Adrenal gland (tissue), 12 donors: Measurements from ENCODE around the gene CPS1. TPM values are rescaled to one million over a fixed set of nuclear protein-coding genes. Genes with fewer than 3 reads are reported as not detected.

Experiments
- DNase-seq, 7 donors: peaks; one replicate each; pipeline ENCODE4 v3.0.0-alpha.2; 2019 to 2020
- H3K27ac ChIP-seq, 5 donors: fragments of 200-600 bp; sonication (generic) in 4 of 5; 1 replicate in 3 of 5; 2 replicates in 2 of 5; pipeline versions ENCODE4 v1.5.1 to v1.8.0; 2016 to 2020; ENCODE audit warnings: mild to moderate bottlenecking in 1 of 5
- H3K27me3 ChIP-seq: fragments of 200-600 bp; 2 replicates; pipeline ENCODE4 v1.8.0; 2021
- H3K36me3 ChIP-seq, 2 donors: fragments of 200-600 bp; replicated peaks in 1 of 2; 1 replicate in 1 of 2; 2 replicates in 1 of 2; pipeline versions ENCODE4 v1.5.1 to v1.8.0; 2018 to 2022
- H3K4me1 ChIP-seq, 2 donors: fragments of 200-600 bp; replicated peaks in 1 of 2; 1 replicate in 1 of 2; 2 replicates in 1 of 2; pipeline versions ENCODE4 v1.5.1 to v1.8.0; 2018 to 2021
- H3K4me3 ChIP-seq, 4 donors: fragments of 200-600 bp; sonication (generic) in 3 of 4; one replicate each; pipeline ENCODE4 v1.5.1; 2016 to 2018
- H3K9me3 ChIP-seq, 3 donors: fragments of 200-600 bp; sonication (generic) in 1 of 3; replicated peaks in 1 of 3; 1 replicate in 2 of 3; 2 replicates in 1 of 3; pipeline versions ENCODE4 v1.5.1 to v1.8.0; 2016 to 2021
- CTCF ChIP-seq, 6 experiments: fragments of 450-650 bp in 4 of 6; fragments of 200-600 bp in 2 of 6; sonication (generic) in 1 of 6; IDR thresholded peaks; 1 replicate in 5 of 6; 2 replicates in 1 of 6; pipeline versions ENCODE4 v1.5.1 to v1.8.0; 2016 to 2021; ENCODE audit warnings: antibody characterized with exemption in 6 of 6, mild to moderate bottlenecking in 2 of 6, moderate library complexity in 1 of 6
- POLR2A ChIP-seq, 2 donors: fragments of 450-650 bp; IDR thresholded peaks; one replicate each; pipeline ENCODE4 v1.6.1; 2017; ENCODE audit warnings: antibody characterized with exemption in 2 of 2, mild to moderate bottlenecking in 2 of 2, moderate library complexity in 1 of 2
- WGBS, 4 donors: extraction: QIAGEN DNeasy Blood & Tissue Kit in 2 of 4; methylation state at CpG; one replicate each; pipeline versions ENCODE4 v1.1.5 to v1.1.7; 2013 to 2017; 5-methylcytosine and 5-hydroxymethylcytosine counted together
- intact Hi-C, 2 donors: fragments of 100-400 bp; cut with DNase I; formaldehyde crosslinking; loops; one replicate each; pipeline versions ENCODE4 v1.14.1 to v1.15.0; 2022 to 2023
- polyA plus RNA-seq, 3 donors: library from polyadenylated mRNA; stranded (reverse); fragments of 200-250 nt in 2 of 3; fragments of 350-450 nt in 1 of 3; fragmentation: Illumina TruSeq in 1 of 3; extraction: RNeasy Lipid Tissue Mini Kit (QIAGEN cat#74804) in 1 of 3; gene quantifications; one replicate each; pipeline ENCODE4 v1.2.3, GENCODE V29; 2013 to 2014
- total RNA-seq, 9 donors: library from RNA; depleted of rRNA in 4 of 9; stranded (reverse); fragments of >200 nt in 4 of 9; fragments of 120-200 nt in 1 of 9; fragmentation: NEBNext Ultra II Directional in 1 of 9; extraction: Animal tissue kit (Norgen Biotek cat#: 25700) in 1 of 9; gene quantifications; one replicate each; pipeline versions ENCODE4 v1.1.0 to v1.2.4, GENCODE V29; 2013 to 2023
- donor health status: healthy with polysubstance abuse.
- donor health status: Bipolar disorder and iron deficiency.
- donor health status: DM: yes; HTN: yes; CAD: no.
- donor health status: DM: no; HTN: no; CAD: no.
- donor health status: DM: no; HTN: no; CAD: no.
- donor health status: DM: yes; HTN: yes; CAD: no.

CPS1 gene
- total and polyA plus RNA-seq, 12 donors, result 0.61 to 4.3 (median 1.7) TPM

DNA sequence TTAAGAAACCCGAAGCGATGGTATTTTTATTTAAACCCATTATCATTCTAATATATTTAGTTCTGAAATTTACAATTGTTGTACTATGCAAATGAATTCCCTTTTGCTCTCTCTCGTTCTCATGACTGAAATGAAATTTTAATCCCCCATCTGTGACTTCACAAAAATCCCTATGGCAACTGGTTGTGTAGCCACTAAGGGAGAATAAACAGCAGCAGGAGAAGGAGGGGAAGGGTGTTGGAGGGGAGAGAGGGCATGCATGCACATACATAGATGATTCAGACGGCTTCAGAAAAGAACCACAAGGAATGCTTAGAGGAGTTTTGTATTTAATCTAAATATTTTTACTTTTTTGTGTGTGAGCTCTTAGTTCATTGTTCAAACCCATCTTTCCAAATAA is 36.8 kb downstream of the CPS1 start:
- intact Hi-C loops, result no loop called here
- Histone ChIP-seq H3K4me3 (no peak overlapping the region), H3K9me3 (no peaks in the 10 kb centered on the region), H3K27ac (no peak overlapping the region), H3K36me3 (no peaks in the 10 kb centered on the region), H3K4me1 (no peaks in the 10 kb centered on the region), H3K27me3 (no peaks in the 10 kb centered on the region)
- no peak for TF ChIP-seq CTCF (IDR thresholded peaks at IDR 0.05)
- no peak for TF ChIP-seq POLR2A (IDR thresholded peaks at IDR 0.05)
- no peak for DNase-seq
- 80 to 87% (median 82%) methylated on average over 4 of the region's 4 CpGs for WGBS, 4 donors

- no peak overlapping the region for H3K27ac ChIP-seq
- 85 to 91% (median 86%) methylated on average over 3 of the region's 3 CpGs for WGBS, 4 donors
- no peak for TF ChIP-seq POLR2A (IDR thresholded peaks at IDR 0.05)
- no peak for TF ChIP-seq CTCF (IDR thresholded peaks at IDR 0.05)
- no peaks in the 10 kb centered on the region for H3K27me3 ChIP-seq
- H3K9me3 ChIP-seq, result no peaks in the 10 kb centered on the region
- DNase-seq, result no peak
- no peaks in the 10 kb centered on the region for H3K36me3 ChIP-seq
- H3K4me1 ChIP-seq, result no peaks in the 10 kb centered on the region
- intact Hi-C loops, result no loop called here
- H3K4me3 ChIP-seq, result no peak overlapping the region
Observed at GRCh38 chr2:210598219-210598618, 41.8 kb downstream of the CPS1 start.

DNA sequence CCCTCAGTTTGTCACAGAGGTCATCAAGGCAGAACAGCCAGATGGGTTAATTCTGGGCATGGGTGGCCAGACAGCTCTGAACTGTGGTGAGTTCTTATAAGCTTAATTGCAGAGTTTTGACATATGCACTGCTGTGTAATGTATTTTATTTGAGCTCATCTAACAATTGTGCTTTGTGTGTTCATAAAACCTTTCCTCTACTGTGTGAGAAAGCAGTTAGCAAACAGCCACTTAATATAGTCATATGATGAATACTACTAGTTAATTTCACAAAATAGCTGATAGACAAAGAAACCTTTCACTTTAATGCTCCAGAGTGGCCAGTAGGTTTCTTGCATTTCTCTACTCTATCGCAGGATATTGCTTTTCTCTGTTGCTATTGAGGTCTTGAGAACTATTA is 43.1 kb downstream of the CPS1 start:
- 54 to 75% (median 63%) methylated on average over 1 of the region's 1 CpG for WGBS, 4 donors
- no peaks in the 10 kb centered on the region for H3K36me3 ChIP-seq
- TF ChIP-seq POLR2A (IDR thresholded peaks at IDR 0.05) (no peak), CTCF (IDR thresholded peaks at IDR 0.05) (no peak)
- H3K27ac ChIP-seq, result no peak overlapping the region
- intact Hi-C loops, result no loop called here
- H3K9me3 ChIP-seq, result no peaks in the 10 kb centered on the region
- H3K4me1 ChIP-seq, result no peaks in the 10 kb centered on the region
- no peak overlapping the region for H3K4me3 ChIP-seq
- H3K27me3 ChIP-seq, result no peaks in the 10 kb centered on the region
- DNase-seq, result no peak

- 67 to 82% (median 74%) methylated on average over 1 of the region's 1 CpG for WGBS, 4 donors
- DNase-seq, result no peak
- intact Hi-C loops, result no loop called here
- Histone ChIP-seq H3K27me3 (no peaks in the 10 kb centered on the region), H3K27ac (no peak overlapping the region), H3K36me3 (no peaks in the 10 kb centered on the region), H3K4me3 (no peak overlapping the region), H3K9me3 (no peaks in the 10 kb centered on the region), H3K4me1 (no peaks in the 10 kb centered on the region)
- TF ChIP-seq POLR2A (IDR thresholded peaks at IDR 0.05) (no peak), CTCF (IDR thresholded peaks at IDR 0.05) (no peak)
Observed at GRCh38 chr2:210604666-210605065, 48.3 kb downstream of the CPS1 start.
